ENCODE measurements around the gene EIF1B.

DNA sequence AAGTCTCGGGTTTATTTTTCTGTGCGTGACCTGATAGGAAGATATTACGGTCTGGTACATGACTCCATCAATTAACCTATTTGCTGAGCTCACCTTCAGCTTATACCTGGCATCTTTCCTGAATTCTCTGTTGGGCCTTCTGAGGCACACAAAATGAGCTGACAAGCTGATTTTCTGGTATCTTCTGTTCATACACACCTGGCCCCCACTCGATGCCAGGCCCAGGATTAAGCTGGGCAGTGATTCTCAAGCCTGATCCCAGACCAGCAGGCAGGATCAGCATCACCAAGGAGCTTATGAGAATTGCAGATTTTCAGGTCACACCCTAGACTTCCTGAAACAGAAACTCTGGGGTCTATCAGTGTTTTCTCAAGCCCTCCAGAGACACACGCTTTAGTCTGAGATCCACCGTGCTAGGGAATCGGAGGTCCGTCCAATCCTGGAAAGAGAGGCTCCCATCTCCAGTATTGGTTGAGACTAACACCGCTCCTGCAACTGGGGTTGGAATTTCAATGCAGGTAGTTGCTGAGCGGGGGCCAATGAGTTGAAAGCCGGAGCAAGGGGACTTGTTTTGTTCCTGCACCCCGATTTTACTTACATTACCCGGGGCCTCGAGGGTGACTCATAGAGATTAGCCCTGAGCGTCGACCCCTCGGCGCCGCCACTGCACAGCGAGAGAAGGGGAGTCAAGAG lies 636 bp upstream of the EIF1B start:
- no peak for TF ChIP-seq CTCF (IDR thresholded peaks at IDR 0.05)
- no peak for TF ChIP-seq POLR2A (IDR thresholded peaks at IDR 0.05)
